ENCODE results near the gene CHD3. TPM values are rescaled to one million over a fixed set of nuclear protein-coding genes. Genes with fewer than 3 reads are reported as not detected.

Gene CHD3
- polyA plus RNA-seq, 1 donor from 2014 or later, result 115 TPM

- H3F3A ChIP-seq (ENCODE audit: insufficient read depth, low read length, poor library complexity, severe bottlenecking), result peaks cover 9% of the 10 kb centered on the region
- no peaks in the 10 kb centered on the region for H3K9me2 ChIP-seq (ENCODE audit: insufficient read depth, low read length)
- H3K4me2 ChIP-seq (ENCODE audit: low read length), result no peak overlapping the region
- H3K4me3 ChIP-seq (ENCODE audit: low read length), result peak overlapping the region; percentile 83
- H3K27me3 ChIP-seq (ENCODE audit: insufficient read depth, low read depth, low read length), result no peaks in the 10 kb centered on the region
- no peaks in the 10 kb centered on the region for H3K36me3 ChIP-seq (ENCODE audit: insufficient read depth, low read length)
- H2AFZ ChIP-seq (ENCODE audit: low read depth, low read length), result no peak overlapping the region
- H3K9ac ChIP-seq (ENCODE audit: low read length), result peak overlapping the region; percentile 84
- no peaks in the 10 kb centered on the region for H4K20me1 ChIP-seq (ENCODE audit: insufficient read depth)
- TF ChIP-seq EZH2 (IDR thresholded peaks at IDR 0.05; ENCODE audit: borderline replicate concordance, insufficient read depth, low read length, poor library complexity, severe bottlenecking) (no peak), POLR2AphosphoS5 (IDR thresholded peaks at IDR 0.05) (no peak), RAD21 (conservative IDR thresholded peaks at IDR 0.05) (no peak), EP300 (conservative IDR thresholded peaks at IDR 0.05; ENCODE audit: poor library complexity, severe bottlenecking) (no peak), CTCF (IDR thresholded peaks at IDR 0.05; ENCODE audit: poor library complexity, severe bottlenecking) (no peak), MXI1 (conservative IDR thresholded peaks at IDR 0.05; ENCODE audit: poor library complexity, severe bottlenecking) (no peak), REST (IDR thresholded peaks at IDR 0.05; ENCODE audit: borderline replicate concordance) (no peak), SMC3 (conservative IDR thresholded peaks at IDR 0.05; ENCODE audit: poor library complexity) (no peak), TAF1 (IDR thresholded peaks at IDR 0.05; ENCODE audit: low read depth) (no peak)
- H3K9me3 ChIP-seq (ENCODE audit: low read length), result no peaks in the 10 kb centered on the region
- no peak overlapping the region for H3K27ac ChIP-seq (ENCODE audit: low read length)
- no peaks in the 10 kb centered on the region for H3K79me2 ChIP-seq (replicated peaks; ENCODE audit: insufficient read depth, low read length)
These were observed 28.2 kb downstream of the CHD3 start for GRCh38 chr17:7916808-7917207.

DNA sequence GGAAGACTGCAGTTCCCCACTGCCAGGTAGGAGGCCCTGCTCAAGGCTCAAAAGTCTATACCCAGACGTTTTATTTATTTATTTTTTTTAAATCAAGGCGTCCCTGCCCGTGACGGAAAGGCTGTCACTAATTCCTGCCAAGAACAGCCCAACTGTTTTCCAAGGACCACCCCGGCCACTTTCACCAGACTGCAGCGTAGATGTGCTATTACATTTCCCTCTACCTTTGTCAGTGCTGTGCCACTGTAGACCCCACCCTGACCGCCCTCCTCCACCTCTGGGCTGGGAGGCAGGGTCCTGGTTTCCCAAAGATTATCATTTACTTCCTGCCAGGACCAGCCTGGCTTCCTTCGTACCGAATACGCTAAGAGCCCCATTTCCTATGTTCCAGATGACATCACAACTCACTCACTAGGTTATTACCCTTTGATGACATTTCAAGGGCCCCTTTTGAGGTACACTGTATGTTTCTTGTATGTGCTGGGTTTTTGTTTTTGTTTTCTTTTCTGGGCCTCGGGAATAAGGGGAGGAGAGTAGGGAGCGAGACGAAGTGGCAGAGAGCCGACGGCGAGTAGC, 33.8 kb downstream of the CHD3 start:
- Histone ChIP-seq H3K36me3 (ENCODE audit: insufficient read depth, low read length) (no peaks in the 10 kb centered on the region), H3K4me2 (ENCODE audit: low read length) (no peak overlapping the region), H3F3A (ENCODE audit: insufficient read depth, low read length, poor library complexity, severe bottlenecking) (no peaks in the 10 kb centered on the region), H2AFZ (ENCODE audit: low read depth, low read length) (no peak overlapping the region), H4K20me1 (ENCODE audit: insufficient read depth) (no peaks in the 10 kb centered on the region), H3K79me2 (replicated peaks; ENCODE audit: insufficient read depth, low read length) (no peaks in the 10 kb centered on the region), H3K27me3 (ENCODE audit: insufficient read depth, low read depth, low read length) (no peaks in the 10 kb centered on the region), H3K9ac (ENCODE audit: low read length) (peak overlapping the region; percentile 36), H3K4me3 (ENCODE audit: low read length) (peak overlapping the region; percentile 30), H3K9me2 (ENCODE audit: insufficient read depth, low read length) (no peaks in the 10 kb centered on the region), H3K27ac (ENCODE audit: low read length) (peak overlapping the region; percentile 31), H3K9me3 (ENCODE audit: low read length) (no peaks in the 10 kb centered on the region)
- no peak for TF ChIP-seq POLR2AphosphoS5 (IDR thresholded peaks at IDR 0.05)
- TF ChIP-seq SMC3 (conservative IDR thresholded peaks at IDR 0.05; ENCODE audit: poor library complexity), result no peak
- no peak for TF ChIP-seq MXI1 (conservative IDR thresholded peaks at IDR 0.05; ENCODE audit: poor library complexity, severe bottlenecking)
- TF ChIP-seq CTCF (IDR thresholded peaks at IDR 0.05; ENCODE audit: poor library complexity, severe bottlenecking), result no peak
- TF ChIP-seq RAD21 (conservative IDR thresholded peaks at IDR 0.05), result no peak
